Natural killer cell (primary cell): ENCODE measurements around the gene SIRT2. TPM values are rescaled to one million over a fixed set of nuclear protein-coding genes. Genes with fewer than 3 reads are reported as not detected.

Experiments used
- ATAC-seq, 3 donors: fragments of 150-1000 bp in 2 of 3; fragments of 200-7000 bp in 1 of 3; cut with Tn5 transposase; 1 replicate in 1 of 3; 2 replicates in 2 of 3; pipeline ENCODE4 v1.10.0; 2021; ENCODE audit warnings: mild to moderate bottlenecking in 2 of 3, moderate library complexity in 2 of 3
- DNase-seq, 2 donors: peaks; one replicate each; pipeline versions ENCODE4 v3.0.0 to v3.0.0-alpha.2; 2013 to 2021; ENCODE audit warnings: mixed read lengths in 1 of 2
- H3K27ac ChIP-seq: one replicate; pipeline ENCODE4 v1.5.1; 2013; ENCODE audit warnings: mild to moderate bottlenecking, low read length
- H3K27me3 ChIP-seq: one replicate; pipeline ENCODE4 v1.6.1; 2013; ENCODE audit warnings: low read length; ENCODE audit not compliant: control insufficient read depth, insufficient read depth
- H3K36me3 ChIP-seq: one replicate; pipeline ENCODE4 v1.6.1; 2013; ENCODE audit warnings: low read length; ENCODE audit not compliant: control insufficient read depth, insufficient read depth
- H3K4me1 ChIP-seq: one replicate; pipeline ENCODE4 v1.6.1; 2013; ENCODE audit warnings: low read length; ENCODE audit not compliant: control insufficient read depth, insufficient read depth
- H3K4me3 ChIP-seq: one replicate; pipeline ENCODE4 v1.5.1; 2013; ENCODE audit warnings: low read length
- H3K9me3 ChIP-seq: one replicate; pipeline ENCODE4 v1.6.1; 2013; ENCODE audit warnings: low read length; ENCODE audit not compliant: control insufficient read depth, insufficient read depth
- H3K27ac Mint-ChIP-seq, 2 donors: one replicate each; pipeline ENCODE4 v1.8.0; 2022; ENCODE audit warnings: mild to moderate bottlenecking in 2 of 2, mixed read lengths in 2 of 2, moderate library complexity in 1 of 2
- H3K27me3 Mint-ChIP-seq, 2 donors: one replicate each; pipeline ENCODE4 v1.8.0; 2022; ENCODE audit warnings: low read depth in 2 of 2, mixed read lengths in 2 of 2
- H3K36me3 Mint-ChIP-seq: one replicate; pipeline ENCODE4 v1.8.0; 2022; ENCODE audit warnings: mixed read lengths
- H3K4me1 Mint-ChIP-seq, 2 donors: one replicate each; pipeline ENCODE4 v1.8.0; 2022; ENCODE audit warnings: mixed read lengths in 2 of 2
- H3K4me3 Mint-ChIP-seq: one replicate; pipeline ENCODE4 v1.8.0; 2022; ENCODE audit warnings: mild to moderate bottlenecking, moderate library complexity, mixed read lengths
- H3K9me3 Mint-ChIP-seq, 2 donors: one replicate each; pipeline ENCODE4 v1.8.0; 2022; ENCODE audit warnings: mixed read lengths in 2 of 2
- CTCF ChIP-seq: fragments of 200-600 bp; IDR thresholded peaks from one replicate; pipeline ENCODE4 v1.8.0; 2022; ENCODE audit warnings: antibody characterized with exemption
- WGBS: methylation state at CpG from one replicate; pipeline ENCODE4 v1.1.7; 2013; ENCODE audit warnings: missing lambda C conversion rate; ENCODE audit not compliant: insufficient coverage; 5-methylcytosine and 5-hydroxymethylcytosine counted together
- intact Hi-C: fragments of 100-400 bp; cut with micrococcal nuclease; formaldehyde crosslinking; loops from one replicate; pipeline ENCODE4 v1.14.2; 2022
- total RNA-seq, 4 donors: library from RNA; stranded (reverse); fragments of 120-200 nt in 1 of 4; gene quantifications; one replicate each; pipeline versions ENCODE4 v1.2.3 to v1.2.4, GENCODE V29; 2013 to 2022

SIRT2 gene
- total RNA-seq, 3 donors from 2014 or later (not counting 1 experiment from before 2014, with no cell fraction given), result 171 to 283 (median 208) TPM

- TF ChIP-seq CTCF, result no peak
- DNase-seq (peak in 1 of 2 donors; percentile 83), ATAC-seq (peak in 1 of 3 donors; percentile 14)
- no peak overlapping the region for H3K4me3 ChIP-seq
- H3K27me3 ChIP-seq, result no peaks in the 10 kb centered on the region
- H3K27ac ChIP-seq, result peak overlapping the region; percentile 43
- H3K9me3 ChIP-seq, result no peaks in the 10 kb centered on the region
- H3K27me3 Mint-ChIP-seq, result no peaks in the 10 kb centered on the region
- H3K4me3 Mint-ChIP-seq, result peak overlapping the region; percentile 78
- no peaks in the 10 kb centered on the region for H3K9me3 Mint-ChIP-seq
- H3K36me3 Mint-ChIP-seq, result peaks cover 34% of the 10 kb centered on the region
- peaks cover 97% of the 10 kb centered on the region for H3K36me3 ChIP-seq
- H3K4me1 Mint-ChIP-seq, result peaks cover 47 to 67% of the 10 kb centered on the region in 2 donors
- peaks cover 49% of the 10 kb centered on the region for H3K4me1 ChIP-seq
- WGBS, result 64% methylated on average over 18 of the region's 19 CpGs
- intact Hi-C loops, result no loop called here
- H3K27ac Mint-ChIP-seq, result peak overlapping the region; percentile 67 to 99
These were observed 57.5 kb downstream of the SIRT2 start for GRCh38 chr19:38841787-38842438.

- no peak for TF ChIP-seq CTCF
- Histone ChIP-seq H3K27ac (peak overlapping the region; percentile 43), H3K27me3 (no peaks in the 10 kb centered on the region), H3K4me3 (no peak overlapping the region), H3K4me1 (peaks cover 44% of the 10 kb centered on the region), H3K9me3 (no peaks in the 10 kb centered on the region), H3K36me3 (peaks cover 98% of the 10 kb centered on the region)
- peaks cover 44 to 64% of the 10 kb centered on the region in 2 donors for H3K4me1 Mint-ChIP-seq
- 95% methylated on average over 12 of the region's 12 CpGs for WGBS
- intact Hi-C loops, result no loop called here
- DNase-seq (no peak), ATAC-seq (no peak)
- no peaks in the 10 kb centered on the region for H3K9me3 Mint-ChIP-seq
- peaks cover 34% of the 10 kb centered on the region for H3K36me3 Mint-ChIP-seq
- peak overlapping the region; percentile 67 to 99 for H3K27ac Mint-ChIP-seq
- H3K27me3 Mint-ChIP-seq, result no peaks in the 10 kb centered on the region
- H3K4me3 Mint-ChIP-seq, result peak overlapping the region; percentile 17
These were observed 58.1 kb downstream of the SIRT2 start for GRCh38 chr19:38841180-38841766.

- Mint-ChIP-seq H3K27me3 (no peaks in the 10 kb centered on the region), H3K27ac (peak overlapping the region; percentile 67 to 99), H3K36me3 (peaks cover 30% of the 10 kb centered on the region), H3K9me3 (no peaks in the 10 kb centered on the region), H3K4me3 (peak overlapping the region; percentile 9), H3K4me1 (peaks cover 37 to 57% of the 10 kb centered on the region in 2 donors)
- Histone ChIP-seq H3K4me1 (peaks cover 40% of the 10 kb centered on the region), H3K4me3 (no peak overlapping the region), H3K9me3 (no peaks in the 10 kb centered on the region), H3K27me3 (no peaks in the 10 kb centered on the region), H3K27ac (no peak overlapping the region), H3K36me3 (peaks cover 98% of the 10 kb centered on the region)
- TF ChIP-seq CTCF, result no peak
- 95% methylated on average over 5 of the region's 5 CpGs for WGBS
- intact Hi-C loops, result no loop called here
- ATAC-seq (no peak), DNase-seq (no peak)
These were observed 58.8 kb downstream of the SIRT2 start for GRCh38 chr19:38840583-38840968.
